Retina (tissue), 1 donor: ENCODE data around the gene ZNF578.
"Not testable (repeated sequence)": the region's sequence is repeated elsewhere in the genome, so short reads cannot be mapped to it uniquely, and the experiment has no call there.

Source experiments
- DNase-seq: peaks from one replicate; pipeline ENCODE4 v3.0.0-alpha.2; 2016

Gene ZNF578

DNA sequence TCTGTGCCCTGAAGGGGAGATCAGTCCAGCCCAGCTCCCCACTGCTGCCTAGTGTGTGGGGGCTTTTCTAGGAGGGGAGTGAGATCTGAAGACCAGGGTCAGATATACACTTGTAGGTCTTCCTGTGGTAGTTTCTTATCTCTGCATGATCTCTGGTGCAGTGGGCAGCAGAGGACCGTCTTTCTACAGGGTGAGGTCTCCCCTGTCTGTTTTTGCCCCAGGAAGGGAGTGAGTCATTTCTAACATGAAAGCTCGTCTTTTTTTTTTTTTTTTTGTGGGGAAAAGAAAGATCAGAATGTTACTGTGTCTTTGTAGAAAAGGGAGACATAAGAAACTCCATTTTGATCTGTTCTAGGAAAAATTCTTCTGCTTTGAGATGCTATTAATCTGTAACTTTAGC is 65.3 kb downstream of the ZNF578 start:
- DNase-seq = no peak

DNA sequence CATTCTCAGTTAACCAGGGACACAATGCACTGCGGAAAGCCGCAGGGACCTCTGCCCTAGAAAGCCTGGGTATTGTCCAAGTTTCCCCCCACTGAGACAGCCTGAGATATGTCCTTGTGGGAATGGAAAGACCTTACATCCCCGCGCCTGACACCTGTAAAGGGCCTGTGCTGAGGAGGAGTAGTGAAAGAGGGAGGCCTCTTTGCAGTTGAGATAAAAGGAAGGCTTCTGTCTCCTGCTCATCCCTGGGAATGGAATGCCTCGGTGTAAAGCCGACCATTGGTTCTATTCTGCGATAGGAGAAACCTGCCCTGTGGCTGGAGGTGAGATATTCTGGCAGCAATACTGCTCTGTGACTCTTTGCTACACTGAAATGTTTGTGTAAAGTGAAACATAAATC is 65.8 kb downstream of the ZNF578 start:
- DNase-seq = not testable (repeated sequence)

DNA sequence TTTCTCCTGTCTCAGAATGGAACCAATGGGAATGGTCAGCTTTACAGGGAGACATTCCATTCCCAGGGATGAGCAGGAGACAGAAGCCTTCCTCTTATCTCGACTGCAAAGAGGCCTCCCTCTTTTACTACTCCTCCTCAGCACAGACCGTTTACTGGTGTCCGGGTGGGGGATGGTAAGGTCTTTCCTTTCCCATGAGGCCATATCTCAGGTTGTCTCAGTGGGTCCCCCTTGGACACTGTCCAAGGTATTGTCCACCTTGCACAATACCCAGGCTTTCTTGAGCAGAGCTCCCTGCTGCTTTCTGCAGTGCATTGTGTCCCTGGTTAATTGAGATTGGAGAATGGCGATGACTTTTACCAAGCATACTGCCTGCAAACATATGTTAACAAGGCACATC is 66.7 kb downstream of the ZNF578 start:
- DNase-seq = no peak

DNA sequence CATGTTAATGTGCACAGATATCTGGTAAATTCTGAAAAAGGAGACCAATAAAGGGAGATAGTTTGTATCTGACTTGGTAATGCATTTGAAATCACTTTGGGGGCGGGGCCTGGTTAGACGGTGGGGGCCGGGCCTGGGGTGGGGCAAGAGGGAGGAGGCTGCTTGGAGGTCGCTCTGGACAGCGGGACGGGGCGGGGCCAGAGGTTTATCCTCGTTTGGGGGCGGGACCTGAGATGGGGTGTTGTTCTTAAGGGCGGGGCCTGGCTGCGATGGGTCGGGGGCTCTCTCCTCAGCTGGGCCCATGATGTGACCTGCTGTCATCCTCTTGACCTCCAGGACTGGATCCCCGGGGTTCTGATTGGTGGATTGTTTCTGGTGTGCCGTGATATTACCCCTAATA is 69.2 kb downstream of the ZNF578 start:
- no peak for DNase-seq

DNA sequence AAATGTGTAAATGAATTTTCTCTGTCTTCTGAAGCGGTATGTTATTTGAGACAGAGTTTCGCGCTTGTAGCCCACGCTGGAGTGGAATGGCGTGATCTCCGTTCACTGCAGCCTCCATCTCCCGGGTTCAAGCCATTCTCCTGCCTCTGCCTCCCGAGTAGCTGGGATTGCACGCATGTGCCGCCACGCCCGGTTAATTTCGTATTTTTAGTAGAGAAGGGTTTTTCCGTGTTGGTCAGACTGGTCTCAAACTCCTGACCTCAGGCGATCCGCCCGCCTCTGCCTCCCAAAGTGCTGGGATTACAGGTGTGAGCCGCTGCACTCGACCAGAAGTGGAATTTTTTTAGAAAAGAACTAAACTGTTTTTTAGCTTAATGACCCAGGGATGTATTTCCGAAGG is 70.7 kb downstream of the ZNF578 start:
- no peak for DNase-seq

DNA sequence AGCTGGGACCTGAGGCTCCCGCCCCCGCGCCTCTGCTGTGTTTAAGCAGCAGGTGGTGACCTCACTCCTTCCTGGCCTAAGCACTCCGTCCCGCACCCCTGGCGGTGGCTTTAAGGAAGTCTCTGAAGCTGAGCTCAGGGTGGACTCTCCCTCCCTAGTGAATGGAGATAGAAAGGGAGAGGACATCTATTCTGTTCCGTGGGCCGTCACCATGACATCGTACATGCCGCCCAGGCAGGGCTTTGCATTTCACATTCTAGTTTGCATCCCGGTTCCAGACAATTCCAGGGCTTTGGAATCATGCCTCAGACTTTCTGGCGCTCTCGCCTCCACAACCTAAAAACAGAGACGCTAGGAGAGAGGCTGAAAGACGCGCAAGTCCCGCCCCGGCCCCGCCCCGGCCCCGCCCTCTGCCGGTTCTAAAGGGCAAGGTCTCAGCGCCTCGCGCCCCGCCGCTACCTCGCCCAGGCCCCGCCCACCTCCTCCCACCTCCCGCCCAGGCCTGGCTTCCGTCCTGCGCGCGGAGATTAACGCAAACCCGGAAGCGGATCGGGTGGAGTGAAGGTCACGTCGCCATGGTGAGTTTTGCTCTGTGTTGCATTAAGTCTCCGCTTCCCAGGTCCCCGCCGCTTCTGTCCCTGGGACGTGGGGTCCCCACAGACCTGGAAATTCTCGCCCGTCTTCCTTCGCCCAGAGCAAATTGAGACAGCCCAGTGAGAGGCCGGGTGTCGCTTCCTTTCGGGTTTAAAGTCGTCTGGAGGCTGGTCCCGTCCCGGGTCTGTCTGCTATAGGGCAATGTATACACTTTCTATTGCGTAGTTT is 74.0 kb downstream of the ZNF578 start, which contains the start of gene ZNF808:
Gene ZNF808, plus strand, starts transcription at position 535 of the 822 bp plus-strand sequence. CDS start 15,617 bp downstream, outside the sequence.
- DNase-seq = peak; percentile 91

DNA sequence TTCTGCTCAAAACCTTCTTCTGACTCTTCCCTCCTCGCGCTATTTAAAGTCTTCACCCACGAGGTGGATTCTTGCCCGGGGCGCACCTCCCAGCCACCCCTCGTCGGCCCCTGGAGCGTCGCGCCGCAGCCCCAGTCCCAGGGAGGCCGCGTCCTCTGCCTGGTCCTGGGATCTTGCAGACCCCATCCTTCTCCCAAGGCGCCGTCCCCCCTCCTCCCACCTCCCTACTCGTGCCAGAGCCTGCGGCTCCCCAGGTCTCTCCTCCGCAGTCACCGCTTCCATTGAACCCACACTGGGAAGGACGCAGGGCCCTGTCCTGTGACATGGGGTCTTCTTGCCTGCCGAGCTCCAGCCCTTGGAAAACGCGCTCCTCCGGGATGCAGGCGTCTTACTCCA is 74.6 kb downstream of the ZNF578 start:
- no peak for DNase-seq

DNA sequence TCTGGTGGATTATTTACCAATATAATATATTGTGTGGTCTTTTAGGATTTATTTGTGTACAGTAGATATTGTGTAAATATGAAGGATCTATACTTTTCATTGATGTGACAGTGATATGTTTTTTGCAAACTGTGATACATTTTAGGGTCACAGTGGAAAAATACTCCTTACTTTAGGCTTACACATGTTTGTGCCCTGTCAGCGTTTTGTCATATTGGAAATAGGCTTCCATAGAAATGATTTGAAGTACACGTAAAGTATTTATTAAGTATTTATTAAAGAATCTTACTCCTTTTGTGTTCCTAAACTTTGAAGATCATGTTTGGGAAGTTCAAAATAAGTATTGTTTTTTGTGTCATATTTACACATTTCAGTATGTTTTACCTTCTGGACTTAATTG is 79.1 kb downstream of the ZNF578 start:
- DNase-seq = no peak

DNA sequence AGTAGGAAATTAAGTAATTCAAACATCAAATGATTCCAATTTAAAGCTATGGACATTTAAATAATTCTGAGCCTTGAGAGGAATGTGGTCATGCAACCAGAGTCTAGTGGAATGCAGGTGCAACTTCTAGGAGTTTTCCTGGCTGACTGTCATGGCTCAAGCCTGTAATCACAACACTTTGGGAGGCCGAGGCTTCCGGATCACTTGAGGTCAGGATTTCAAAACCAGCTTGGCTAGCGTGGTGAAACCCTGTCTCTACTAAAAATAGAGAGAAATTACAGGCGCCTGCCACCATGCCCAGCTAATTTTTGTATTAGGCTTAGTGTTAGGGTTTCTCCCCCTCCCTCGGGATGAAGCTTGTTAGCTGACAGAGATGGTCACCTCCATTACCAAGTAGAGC is 80.5 kb downstream of the ZNF578 start:
- no peak for DNase-seq

DNA sequence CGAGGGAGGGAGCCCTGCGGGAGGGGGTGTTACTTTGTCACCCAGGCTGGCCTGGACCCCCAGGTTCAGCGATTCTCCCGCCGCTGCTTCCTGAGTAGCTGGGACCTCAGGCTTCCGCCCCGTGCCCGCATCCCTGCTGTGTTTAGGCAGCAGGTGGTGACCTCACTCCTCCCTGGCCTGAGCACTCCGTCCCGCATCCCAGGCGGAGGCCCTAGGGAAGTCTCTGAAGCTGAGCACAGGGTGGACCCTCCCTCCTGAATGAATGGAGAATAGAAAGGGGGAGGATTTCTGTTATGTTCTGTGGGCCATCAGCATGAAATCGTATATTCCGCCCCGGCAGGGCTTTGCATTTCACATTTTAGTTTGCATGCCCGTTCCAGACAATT is 82.0 kb downstream of the ZNF578 start:
- DNase-seq = not testable (repeated sequence)

DNA sequence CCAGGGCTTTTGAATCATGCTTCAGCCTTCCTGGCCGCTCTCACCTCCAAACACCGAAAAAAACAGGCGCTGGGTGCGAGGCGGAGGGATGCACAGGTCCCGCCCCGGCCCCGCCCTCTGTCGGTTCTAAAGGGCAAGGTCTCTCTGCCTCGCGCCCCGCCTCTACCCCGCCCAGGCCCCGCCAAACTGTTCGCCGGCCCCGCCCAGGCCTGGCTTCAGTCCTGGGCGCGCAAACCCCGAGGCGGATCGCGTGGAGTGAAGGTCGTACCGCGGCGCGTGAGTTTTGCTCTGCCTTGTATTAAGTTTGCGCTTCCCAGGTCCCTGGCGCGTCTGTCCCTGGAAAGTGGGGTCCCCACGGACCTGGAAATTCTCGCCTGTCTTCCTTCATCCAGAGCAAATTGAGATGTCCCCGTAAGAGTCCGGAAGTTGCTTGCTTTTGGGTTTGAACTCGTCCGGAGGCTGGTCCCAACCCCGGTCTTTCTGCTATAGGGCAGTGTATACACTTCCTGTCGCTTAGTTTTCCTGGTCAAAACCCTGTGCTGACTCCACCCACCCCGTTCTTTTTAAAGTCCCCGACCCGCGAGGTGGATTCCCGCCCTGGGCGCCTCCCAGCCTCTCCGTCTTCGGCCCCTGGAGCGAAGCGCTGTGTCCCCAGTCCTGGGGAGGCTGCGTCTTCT is 82.6 kb downstream of the ZNF578 start:
- DNase-seq = peak; percentile 78

DNA sequence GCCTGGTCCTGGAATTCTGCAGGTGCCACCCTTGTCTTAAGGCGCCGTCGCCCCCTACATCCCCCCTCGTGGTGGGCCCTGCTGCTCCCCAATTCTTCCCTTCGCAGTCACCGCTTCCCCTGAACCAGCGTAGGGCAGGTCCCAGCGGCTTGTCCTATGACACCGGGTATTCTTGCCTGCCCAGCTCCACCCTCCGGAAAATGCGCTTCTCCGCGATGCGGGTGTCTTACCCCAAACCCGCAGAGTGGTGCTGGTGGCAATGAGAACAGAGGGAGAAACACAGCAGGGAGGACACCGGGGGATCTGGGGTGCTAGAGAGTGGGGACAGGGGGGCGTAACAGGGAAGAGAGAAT is 83.1 kb downstream of the ZNF578 start:
- no peak for DNase-seq

DNA sequence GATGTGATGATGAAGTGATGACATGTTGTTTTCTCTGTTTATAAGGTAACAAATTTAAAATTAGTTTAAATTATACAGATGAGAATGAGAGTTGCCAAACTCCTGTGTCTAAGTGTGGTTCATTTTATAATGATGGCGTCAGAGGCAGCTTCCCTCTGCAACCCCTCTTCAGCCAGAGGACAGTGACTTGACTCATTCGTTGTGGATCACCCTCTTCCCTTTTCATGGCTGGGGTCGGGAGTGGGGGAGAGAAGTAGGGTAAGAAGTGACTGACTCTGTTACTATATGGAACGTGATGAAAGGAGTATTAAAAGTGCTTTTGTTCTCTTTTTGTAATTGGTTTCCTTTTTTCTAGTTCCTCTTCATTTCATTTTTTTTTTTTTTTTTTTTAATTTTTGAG is 85.5 kb downstream of the ZNF578 start:
- DNase-seq = not testable (repeated sequence)

DNA sequence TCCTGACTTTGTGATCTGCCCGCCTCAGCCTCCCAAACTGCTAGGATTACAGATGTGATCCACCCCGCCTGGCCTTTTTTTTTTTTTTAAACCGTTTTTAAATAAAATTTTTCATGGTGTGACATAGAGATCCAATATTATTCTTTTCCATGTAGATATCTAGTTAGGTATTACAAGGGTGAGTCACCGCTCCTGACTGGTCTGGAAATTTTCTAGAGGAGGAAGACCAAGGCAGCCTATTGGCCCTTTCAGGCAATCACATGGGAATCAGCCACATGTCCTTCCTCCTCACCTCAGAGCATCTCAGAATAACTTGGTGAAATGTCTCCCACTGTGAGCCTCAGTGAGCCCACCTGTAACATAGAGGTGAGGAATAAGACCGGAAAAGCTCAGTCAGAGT is 87.8 kb downstream of the ZNF578 start:
- not testable (repeated sequence) for DNase-seq

DNA sequence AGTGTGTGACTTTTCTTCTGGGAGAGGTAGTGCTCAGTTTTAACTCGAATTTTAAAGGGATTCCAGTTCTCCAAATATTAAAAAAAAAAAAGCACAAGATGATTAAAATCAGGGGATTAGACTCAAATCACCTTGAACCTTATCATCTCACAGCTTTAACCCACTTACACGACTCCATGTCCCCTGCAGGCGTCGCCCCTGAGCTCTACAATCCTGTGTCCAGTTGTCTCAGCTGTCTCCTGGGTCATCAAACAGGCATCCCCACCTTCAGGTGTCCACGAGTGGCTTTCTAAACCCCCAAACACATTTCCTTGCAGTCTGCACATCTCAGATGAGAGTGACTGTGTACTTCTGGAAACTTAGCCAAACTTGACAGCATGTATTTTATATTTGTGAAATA is 88.3 kb downstream of the ZNF578 start:
- no peak for DNase-seq

DNA sequence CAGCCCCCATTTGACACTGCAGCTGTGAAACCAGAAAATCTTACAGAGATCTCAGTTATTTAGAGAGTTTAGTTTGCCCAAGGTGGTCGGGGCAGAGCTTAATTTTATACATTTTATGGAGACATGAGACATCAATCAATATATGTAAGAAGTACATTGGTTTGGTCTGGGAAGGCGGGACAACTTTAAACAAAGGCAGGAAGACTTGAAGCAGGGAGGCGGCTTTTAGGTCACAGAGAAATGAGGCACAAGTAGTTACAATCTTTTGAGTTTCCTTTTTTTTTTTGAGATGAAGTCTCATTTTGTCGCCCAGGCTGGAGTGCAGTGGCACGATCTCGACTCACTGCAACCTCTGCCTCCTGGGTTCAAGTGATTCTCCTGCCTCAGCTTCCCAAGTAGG is 89.2 kb downstream of the ZNF578 start:
- not testable (repeated sequence) for DNase-seq

DNA sequence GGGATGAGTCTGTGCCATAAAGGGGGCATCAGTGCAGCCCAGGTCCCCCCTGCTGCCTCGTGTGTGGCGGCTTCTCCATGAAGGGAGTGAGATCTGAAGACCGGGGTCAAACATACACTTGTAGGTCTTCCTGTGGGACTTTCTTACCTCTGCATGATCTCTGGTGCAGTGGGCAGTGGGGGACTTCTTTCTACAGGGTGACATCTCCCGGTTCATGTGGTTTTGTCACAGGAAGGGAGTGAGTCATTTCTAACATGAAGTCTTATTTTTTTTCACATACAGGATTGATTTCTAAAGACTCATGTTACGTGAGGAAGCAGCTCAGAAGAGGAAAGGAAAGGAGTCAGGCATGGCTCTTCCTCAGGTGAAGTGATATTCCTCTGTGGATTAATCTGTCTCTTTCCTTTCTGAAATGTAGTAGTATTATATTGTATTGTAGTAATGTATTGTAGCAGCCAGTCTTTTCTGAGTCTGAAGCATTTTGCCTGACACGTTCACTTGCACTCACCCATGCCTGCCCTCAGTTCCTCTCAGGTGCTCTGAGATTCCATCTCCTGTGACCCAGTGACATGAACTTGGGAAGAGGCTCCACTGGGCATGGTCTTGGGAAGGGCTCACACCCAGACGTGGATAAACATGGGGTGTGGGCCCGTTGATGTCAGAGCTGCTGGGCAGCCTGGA is 89.8 kb downstream of the ZNF578 start:
- no peak for DNase-seq

DNA sequence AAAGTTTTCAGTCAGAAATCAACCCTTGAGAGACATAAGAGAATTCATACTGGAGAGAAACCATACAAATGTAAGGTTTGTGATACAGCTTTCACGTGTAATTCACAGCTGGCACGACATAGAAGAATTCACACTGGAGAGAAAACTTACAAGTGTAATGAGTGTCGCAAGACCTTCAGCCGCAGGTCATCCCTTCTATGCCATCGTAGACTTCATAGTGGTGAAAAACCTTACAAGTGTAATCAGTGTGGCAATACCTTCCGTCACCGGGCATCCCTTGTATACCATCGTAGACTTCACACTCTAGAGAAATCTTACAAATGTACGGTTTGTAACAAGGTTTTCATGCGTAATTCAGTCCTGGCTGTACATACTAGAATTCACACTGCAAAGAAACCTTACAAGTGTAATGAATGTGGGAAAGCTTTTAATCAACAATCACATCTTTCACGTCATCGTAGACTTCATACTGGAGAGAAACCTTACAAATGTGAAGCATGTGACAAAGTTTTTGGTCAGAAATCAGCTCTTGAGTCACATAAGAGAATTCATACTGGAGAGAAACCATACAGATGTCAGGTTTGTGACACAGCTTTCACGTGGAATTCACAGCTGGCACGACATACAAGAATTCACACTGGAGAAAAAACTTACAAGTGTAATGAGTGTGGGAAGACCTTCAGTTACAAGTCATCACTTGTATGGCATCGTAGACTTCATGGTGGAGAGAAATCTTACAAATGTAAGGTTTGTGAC is 101.0 kb downstream of the ZNF578 start:
- DNase-seq = no peak

DNA sequence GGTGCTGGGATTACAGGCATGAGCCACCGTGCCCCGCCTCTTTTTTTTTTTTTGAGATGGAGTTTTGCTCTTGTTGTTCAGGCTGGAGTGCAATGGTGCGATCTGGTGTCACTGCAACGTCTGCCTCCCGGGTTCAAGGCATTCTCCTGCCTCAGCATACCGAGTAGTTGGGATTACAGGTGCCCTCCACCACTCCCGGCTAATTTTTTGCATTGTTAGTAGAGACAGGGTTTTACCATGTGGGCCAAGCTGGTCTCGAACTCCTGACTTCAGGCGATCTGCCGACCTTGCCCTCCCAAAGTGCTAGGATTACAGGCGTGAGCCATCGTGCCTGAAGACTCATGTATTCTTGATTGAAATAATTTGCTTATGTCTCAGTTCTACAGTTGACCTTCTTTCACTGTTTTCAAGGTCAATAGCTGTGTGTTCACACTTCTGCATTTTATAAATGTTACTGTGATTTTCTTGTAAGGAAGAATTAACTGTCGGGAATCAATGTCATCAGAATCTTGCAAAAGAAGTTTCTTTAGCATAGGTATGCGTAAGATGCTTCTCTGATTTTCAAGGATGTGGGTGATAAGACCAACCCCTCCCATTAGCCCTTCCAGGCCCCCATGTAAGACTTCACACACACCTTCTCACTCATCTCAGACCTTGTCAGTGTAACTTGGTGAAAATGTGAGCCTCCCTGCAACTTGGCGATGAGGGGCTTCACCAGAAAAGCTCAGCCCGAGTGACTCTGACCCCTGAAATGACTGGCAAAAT is 104.1 kb downstream of the ZNF578 start:
- no peak for DNase-seq

DNA sequence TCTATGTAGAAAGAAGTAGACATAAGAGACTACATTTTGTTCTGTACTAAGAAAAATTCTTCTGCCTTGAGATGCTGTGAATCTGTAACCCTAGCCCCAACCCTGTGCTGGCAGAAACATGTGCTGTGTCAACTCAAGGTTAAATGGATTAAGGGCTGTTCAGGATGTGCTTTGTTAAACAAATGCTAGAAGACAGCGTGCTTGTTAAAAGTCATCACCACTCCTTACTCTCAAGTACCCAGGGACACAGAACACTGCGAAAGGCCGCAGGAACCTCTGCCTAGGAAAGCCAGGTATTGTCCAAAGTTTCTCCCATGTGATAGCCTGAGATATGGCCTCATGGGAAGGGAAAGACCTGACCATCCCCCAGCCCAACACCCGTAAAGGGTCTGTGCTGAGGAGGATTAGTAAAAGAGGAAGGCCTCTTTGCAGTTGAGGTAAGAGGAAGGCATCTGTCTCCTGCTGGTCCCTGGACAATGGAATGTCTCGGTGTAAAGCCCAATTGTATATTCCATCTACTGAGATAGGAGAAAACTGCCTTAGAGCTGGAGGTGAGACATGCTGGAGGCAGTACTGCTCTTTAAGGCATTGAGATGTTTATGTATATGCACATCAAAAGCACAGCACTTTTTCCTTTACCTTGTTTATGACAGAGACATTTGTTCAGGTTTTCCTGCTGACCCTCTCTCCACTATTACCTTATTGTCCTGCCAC is 105.5 kb downstream of the ZNF578 start:
- DNase-seq = not testable (repeated sequence)

DNA sequence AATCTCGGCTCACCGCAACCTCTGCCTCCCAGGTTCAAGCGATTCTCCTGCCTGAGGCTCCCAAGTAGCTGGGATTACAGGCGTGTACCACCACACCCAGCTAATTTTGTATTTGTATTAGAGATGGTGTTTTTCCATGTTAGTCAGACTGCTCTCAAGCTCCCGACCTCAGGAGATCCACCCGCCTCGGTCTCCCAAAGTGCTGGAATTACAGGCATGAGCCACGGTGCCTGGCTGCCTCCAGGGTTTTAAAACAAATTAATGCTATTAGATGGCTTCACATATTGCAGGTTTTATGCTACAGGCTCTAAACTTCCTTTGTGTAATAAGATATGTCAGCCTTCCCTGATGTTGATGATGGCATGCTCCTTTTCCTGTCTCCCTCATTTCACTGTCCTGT is 108.3 kb downstream of the ZNF578 start:
- DNase-seq = not testable (repeated sequence)
